Fibroblast of the conjunctiva (primary cell): ENCODE measurements around the gene FHIT.

Experiments used
- DNase-seq: peaks from one replicate; pipeline ENCODE4 v3.0.0-alpha.2; 2010; ENCODE audit warnings: low read depth

FHIT gene

DNA sequence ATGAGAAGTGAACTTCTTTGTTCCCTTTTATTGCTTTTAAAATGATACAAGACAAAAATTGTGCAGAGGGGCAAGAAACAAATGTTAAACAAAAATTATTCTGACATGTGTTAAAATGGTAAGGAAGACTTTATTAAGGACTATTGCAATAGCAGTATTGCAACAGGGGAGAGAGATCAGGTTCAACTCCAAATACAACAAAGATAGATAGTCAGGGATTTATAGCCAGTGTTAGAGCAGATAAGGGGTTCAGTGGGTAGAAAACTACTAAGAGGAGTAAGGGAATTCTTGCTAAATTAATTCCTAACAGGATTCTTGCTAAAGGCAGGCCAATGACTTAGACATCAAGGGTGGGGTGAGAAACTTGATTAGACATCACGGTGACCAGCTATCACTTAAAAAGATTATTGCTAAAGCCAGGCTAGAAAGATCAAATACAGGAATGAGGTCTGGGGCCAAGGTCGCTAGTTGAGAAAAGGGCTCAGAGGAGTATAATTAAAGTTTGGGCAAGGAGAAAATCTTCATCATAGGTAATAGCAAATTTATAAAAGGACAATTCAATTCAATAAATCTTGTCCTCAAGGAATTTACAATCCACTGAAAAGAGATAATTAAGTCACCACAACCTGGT lies 81.5 kb downstream of the FHIT start:
- no peak for DNase-seq

- no peak for DNase-seq
Measured at GRCh38 chr3:61168286-61168685, 83.0 kb downstream of the FHIT start.

DNA sequence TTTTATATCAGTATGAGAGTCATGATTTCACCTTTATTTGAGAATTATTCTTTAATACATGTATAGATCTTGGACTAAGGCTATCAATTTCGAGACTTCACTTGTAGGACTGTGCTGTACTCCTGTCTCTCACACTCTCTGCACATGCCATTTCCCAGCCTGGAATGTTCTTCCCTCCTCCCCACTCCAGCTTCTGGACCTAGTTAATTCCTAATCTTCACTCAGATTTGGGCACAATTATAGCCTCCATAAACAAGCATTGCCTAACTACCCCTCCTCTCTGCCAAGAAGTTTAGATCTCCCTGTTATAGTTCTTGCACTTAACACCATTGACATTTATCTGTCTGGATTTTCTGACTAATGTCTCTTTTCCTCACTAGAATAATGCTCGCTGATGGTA lies 88.3 kb downstream of the FHIT start:
- no peak for DNase-seq

- no peak for DNase-seq
Measured at GRCh38 chr3:61158667-61159066, 92.6 kb downstream of the FHIT start.

- DNase-seq, result no peak
Measured at GRCh38 chr3:61158216-61158615, 93.0 kb downstream of the FHIT start.

DNA sequence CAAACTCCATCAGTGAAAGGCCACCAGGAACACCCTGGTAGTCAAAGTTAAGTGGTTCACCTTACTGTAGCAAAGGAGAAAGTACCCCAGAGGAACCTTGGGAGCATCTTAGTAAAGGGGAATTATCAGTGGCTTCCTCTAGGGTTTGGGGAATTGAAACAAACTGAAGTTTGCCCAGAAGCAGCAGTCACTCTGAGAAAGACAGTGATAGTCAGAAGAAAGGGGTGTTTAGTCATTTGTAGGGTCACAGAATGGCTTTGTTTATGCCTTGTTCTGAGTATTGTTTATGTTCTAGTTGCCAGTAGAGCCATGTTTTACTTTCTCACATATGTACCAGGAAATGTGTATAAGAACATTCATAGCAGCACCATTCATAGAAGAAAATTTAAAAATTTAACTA lies 93.8 kb downstream of the FHIT start:
- no peak for DNase-seq

GRCh38 chr3:61155701-61156292 lies 95.5 kb downstream of the FHIT start:
- no peak for DNase-seq

DNA sequence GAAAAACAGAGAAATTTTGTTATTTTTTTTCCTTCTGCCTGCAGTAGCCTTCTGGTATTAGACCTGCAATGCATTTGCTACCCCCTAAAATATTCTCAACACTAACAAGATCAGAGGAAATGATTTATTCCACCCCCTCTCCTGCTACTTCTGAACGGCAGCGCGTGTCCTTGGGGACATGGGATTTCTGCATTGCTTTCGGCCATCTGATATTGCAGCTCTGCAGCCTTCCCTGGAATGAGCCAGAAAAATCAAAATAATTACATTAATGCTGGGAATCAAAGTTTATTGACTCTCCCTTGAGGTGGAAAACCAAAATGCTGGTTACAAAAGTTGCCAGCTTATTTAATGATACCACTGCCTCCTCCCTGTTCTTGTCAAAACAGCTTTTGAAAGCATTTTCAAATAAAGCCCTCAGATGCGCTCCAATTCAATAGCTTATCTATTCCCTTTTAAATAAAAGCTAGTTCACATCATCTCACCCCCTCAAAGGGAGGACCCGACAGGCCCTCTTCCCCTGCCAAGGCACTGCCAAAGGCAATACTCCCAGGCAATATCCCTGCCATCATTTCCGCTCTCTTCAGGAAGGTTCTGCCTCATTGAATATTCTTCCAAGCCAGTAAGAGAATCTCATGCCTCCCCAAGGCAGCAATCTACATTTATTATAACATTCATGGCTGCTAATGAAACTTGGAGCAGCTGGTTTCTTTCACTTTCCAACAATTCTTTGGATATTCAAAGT lies 96.6 kb downstream of the FHIT start:
- no peak for DNase-seq

DNA sequence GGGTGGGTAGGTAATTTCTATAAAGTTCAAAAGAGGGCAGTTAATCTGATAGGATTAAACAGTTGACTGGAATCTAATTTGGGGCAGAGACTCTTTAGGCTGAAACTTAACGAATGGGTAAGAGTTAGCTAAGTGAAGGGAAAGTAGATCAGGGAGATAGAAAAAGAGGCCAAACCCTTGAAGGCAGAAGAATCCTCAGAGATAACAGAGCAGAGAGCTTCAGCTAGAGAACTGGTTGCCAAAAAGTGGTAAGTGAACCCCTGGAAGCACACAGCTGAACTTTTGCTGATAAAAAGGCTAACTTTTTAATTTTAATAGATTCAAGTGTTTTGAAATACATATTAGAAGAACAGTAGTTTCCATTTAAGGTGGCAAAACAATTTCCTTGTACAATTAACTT lies 99.2 kb downstream of the FHIT start:
- no peak for DNase-seq

GRCh38 chr3:61149236-61149635 lies 102.0 kb downstream of the FHIT start:
- no peak for DNase-seq

- DNase-seq, result no peak
Measured at GRCh38 chr3:61146010-61146890, 105.0 kb downstream of the FHIT start.

DNA sequence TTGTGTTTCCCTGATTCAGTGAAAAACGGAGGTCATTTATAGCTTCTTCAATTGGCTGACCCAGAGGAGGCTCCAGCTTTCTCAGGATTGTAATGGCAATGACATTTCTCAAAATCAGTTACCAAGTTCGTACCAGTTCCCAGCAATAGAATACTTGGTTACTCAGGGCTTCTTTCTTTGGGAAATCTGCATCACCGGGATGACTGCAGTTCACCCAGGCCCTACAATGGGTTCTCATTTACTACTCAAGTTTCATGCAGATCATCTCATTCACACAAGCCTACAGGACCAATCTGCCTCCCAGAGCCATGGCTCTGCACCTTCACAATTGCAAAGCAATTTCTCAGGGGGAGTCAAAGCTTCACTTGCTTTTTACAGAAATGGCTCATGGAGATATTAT lies 109.6 kb downstream of the FHIT start:
- DNase-seq, result no peak

DNA sequence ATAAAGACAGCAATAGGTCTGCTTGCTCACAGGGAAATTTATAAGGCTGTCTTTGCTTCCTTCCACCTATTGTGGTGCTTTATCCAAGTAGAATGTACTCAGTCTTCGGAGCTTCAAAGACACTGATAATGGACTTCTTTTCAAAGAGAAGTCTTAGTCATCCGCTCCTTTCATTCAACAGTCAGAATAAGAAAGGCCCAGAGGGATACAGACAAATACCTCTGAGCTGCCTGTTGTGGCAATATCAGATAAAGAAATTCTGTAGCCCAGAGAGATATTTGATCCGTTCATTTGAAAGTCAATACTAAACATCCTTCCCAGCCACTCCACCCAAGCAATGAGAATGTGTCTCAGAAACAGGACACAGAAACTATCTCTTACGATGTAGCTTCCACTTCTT lies 110.0 kb downstream of the FHIT start:
- DNase-seq, result no peak

GRCh38 chr3:61139686-61140085 lies 111.6 kb downstream of the FHIT start:
- DNase-seq, result no peak

DNA sequence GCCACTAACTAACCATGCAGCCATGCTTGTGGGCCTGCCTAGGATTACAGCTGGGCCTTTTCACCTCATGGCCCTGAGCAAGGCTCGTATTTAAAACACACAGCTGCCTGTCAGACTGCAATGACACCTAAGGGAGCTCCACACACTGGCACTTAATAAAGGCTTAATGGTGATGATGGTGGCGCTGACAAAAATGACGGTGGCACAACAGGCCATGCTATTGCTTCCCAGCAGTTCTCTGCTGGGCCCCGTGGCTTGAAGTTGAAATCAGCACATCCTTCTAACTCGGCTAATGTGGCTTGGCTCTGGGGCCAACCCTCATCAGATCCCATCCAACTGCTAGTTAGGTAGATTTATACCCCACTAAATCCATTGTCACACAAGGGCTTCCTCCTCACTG lies 112.9 kb downstream of the FHIT start:
- DNase-seq, result no peak

GRCh38 chr3:61136191-61136590 lies 115.1 kb downstream of the FHIT start:
- no peak for DNase-seq

DNA sequence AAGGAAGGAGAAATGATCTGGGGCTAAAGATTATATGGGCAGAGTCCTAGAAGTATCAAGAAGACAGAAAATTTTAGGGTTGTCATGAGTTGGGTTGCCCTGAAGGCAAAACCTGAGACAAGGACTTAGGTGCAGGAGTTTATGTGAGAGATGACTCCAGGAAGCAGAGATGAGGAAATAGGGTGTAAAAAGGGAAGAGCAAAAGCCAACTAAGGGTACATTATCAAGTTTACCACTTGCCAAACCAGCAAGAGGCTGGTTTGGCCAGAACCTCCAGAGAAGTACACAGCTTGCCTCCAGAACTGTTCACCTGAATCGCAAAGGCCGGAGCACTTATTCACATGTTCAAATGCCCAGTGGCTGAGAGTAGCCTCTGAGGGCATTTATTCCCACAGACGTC lies 116.7 kb downstream of the FHIT start:
- no peak for DNase-seq

- no peak for DNase-seq
Measured at GRCh38 chr3:61132062-61132461, 119.2 kb downstream of the FHIT start.

- no peak for DNase-seq
Measured at GRCh38 chr3:61118830-61119229, 132.4 kb downstream of the FHIT start.

DNA sequence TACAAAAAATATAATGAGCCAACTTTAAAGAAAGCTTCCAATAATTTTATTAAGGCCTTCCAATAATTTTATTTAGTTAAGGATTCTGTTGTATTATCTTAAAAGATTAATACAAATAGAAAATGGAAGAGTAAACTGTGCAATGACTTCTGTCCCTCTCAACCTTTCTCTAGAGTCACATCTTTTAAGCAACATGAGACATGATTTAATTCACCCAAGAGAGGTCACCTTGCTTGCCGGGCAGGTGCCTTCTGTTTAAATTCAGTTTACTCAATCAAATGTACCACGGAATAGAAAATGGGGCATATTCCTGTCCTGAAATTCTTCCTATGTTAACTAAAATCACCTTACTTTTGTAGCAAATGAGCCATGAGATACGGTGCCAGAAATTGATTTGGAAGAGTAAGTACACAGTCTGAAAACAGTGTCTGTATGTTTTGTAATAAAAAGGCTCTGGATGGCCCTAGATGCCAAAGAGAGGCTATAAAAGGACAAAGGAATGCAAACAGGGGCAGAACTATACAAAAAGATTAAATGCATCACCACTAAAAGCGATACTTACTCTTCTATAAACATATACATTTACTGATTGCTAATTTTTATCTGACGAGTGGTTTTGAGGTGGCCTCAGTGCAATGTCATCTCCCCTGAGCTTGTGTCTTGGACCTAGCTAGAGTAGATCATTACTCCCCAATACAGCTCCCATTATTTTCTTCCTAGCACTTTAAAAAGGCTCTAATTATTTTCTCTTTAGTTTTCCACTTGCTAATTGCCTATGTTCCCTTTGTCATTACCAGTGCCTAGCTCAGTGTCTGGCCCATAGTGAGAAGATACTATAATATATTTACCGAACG lies 134.0 kb downstream of the FHIT start:
- DNase-seq, result no peak

DNA sequence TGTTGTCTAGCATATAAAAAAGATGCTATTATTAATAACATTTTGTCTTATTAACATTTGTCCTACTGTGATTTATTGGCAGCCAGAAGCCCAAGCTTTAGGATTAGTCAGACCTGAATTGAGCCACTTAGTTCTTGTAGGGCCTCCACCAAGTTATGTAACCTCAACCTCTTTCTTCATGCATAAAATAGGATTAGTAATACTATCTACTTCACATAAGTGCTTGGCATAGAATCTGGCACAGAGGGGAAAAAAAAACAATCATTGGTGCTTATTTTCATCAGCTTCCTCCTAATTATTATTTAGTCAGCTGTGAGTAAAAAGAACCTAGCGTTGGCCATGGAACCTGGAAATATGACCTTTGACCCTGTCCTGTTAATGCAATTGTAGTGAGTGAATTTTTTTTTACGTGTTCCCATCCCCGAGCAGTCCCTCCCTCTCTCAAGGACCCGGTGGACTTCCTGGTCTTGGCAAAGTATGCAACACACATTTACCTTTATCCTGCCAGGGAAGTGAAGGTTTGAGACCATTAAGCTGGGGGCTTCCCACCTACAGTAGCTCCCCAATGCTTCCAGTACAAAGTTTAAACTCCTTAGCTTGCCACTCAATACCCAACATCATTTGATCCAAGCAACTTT lies 136.8 kb downstream of the FHIT start:
- DNase-seq, result no peak
